Stimulated activated CD8-positive, alpha-beta memory T cell treated with anti-CD3 and anti-CD28 coated beads, Interleukin-15, amount 100 ng/mL, for 1 hour (primary cell): Measurements from ENCODE around the gene GAS6.

ENCODE experiments used
- DNase-seq: peaks from one replicate; pipeline ENCODE4 v3.0.0-alpha.2; 2020; ENCODE audit warnings: low read depth

GAS6 gene

DNA sequence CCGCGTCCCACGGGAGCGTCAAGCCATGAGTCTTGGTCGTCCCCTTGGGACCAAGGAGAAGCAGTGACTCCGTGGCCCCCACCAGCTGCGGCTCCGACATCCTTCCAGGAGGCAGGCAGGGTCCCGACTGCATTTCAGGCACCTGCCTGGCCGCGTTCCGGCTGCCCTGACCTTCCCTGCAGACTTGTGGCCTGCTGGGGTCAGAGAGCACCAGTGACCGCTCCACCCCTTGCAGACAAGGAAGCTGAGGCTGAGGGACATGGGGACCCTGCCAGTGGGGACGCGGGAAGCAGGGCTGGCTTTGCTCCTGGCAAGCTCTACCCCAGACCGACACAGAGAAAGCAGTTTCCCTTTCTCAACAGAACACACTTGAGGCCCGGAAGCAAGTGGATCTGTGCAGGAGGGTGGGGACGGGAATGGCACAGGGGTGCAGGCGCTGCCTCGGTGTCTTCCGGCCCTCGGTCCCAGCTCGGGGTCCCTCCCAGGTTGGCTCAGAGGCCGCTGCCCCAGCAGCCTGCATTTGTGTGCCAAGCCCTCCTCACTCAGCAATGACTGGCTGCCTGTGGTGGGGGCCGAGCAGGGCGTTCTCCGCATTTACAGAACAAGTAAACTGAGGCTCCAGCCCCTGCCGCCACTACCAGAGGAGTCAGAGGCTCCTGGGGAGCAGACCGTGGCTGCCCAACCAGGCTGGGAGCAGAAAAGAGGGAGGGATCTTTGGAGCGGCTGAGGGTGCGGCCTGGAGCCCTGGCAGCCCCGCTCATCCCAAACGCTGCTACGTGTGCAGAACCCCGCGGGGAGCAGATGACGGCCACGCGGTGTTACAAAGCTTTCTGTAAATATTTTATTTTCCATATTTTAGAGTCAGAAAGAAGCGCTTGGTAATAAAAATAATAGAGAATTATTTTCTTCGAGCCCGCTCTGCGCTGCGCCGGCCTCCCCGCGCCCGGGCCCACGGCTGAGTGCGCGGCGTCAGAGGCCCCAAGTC lies 43.9 kb downstream of the GAS6 start:
- no peak for DNase-seq

DNA sequence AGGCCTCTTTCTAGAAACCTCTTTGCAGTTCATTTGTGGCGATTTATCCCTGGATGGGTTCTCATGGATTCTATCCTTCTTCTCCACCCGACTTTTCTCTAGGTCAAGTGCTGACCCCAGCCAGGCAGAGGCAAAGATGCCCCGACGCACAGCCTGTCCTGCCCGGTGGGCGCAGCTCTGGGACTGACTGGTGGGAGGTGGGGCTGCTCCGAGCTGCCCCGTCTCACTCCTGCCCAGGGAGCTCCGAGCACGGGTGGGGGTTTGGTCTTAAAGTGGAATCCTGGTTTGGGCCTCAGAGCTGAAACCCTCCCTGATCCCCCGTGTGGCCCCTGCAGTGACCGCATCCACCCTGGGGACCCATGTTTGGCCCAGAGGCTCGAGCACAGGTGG lies 44.5 kb downstream of the GAS6 start:
- DNase-seq, result no peak

DNA sequence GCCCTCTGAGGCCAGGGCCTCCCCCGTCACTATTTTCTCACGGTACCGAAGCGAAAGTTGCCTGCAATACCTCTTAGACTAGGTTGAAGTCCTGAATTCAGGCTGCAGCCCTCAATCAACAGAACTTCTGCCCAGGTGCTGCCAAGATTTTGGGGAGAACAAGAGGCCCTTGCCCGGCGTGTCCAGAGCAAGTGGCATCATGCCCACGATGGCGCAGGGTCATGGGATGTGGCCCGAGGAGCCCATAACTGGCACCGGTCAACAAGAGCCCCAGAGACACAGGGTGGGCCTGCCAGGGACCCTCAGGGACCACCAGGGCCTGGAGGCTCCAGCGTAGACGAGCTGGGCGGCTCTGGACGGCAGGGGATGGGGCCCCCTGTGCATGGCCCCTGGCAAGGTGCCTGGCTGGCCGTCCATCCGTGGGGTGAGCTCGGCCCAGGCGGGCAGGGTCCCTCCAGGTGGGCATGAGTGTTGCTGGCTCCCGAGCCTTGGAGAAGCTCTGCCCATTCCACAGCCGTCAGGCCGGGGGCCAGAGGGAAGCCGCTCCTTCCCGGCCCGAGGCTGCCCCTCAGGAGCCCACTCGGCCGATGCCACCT lies 45.1 kb downstream of the GAS6 start:
- no peak for DNase-seq

DNA sequence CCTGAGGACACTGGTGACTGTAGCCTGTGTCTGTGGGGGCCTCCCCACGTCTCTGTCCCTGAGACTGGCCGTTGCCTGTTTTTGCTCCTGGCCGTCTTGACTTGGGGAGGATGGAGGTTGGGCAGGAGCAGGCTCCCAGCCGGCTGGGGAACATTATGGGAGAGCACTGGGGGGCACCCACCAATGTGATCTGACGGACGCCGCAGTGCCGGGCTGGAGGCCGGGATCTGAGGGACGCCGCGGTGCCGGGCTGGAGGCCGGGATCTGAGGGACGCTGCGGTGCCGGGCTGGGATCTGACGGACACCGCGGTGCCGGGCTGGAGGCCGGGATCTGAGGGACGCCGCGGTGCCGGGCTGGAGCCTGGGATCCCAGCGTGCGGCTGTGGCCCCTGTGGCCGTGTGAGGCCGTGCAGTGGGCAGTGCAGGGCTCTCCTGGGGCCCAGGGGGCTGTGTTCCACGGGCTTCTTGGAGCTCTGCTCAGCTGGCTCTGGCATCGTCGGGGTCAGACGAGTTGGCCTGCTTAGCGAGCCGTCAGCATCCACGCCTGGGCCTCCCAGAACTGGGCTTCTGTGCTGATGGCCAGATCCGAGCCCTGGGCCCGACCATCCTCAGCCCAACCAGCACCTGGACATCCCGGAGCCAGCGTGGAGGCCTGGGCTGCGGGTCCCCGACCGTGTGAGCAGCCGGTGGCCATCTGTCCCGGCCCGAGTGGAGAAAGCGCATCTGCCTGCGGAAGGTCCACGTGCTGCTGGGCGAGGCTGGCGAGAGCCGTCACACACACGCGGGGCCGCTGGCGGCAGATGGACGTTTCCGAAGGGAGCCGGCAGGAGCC lies 45.8 kb downstream of the GAS6 start:
- no peak for DNase-seq

DNA sequence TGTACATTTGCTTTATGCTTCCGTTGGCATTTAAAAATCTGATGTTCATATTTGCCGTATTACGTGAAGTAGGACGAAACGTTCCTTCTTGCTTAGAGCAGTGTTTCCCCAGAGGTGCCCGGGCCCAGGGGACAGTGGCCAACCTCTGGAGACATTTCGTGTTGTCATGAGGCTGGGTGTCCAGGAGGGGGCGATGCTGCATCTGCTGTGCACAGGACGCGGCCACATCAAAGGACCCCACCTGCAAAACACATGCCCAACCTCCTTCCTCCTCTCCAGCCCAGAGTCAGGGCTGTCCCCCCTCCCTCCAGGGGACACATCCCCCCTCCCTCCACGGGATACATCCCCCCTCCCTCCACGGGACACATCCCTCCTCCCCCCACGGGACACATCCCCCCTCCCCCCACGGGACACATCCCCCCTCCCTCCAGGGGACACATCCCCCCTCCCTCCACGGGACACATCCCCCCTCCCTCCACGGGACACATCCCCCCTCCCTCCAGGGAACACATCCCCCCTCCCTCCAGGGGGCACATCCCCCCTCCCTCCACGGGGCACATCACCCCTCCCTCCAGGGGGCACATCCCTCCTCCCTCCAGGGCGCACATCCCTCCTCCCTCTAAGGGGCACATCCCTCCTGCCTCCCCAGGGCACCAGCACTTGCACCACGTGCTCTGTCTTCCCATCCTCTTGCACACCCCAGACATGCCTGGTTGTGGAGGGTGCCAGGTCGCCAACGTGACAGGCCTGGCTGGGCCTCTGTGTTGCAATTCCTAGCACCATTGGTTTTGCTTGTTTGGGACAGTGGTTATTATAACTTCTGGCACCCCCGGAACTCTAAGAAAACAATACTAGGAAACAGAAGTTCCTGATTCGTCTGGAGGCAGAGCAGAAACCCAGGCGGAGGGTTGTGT lies 46.7 kb downstream of the GAS6 start:
- DNase-seq, result peak; percentile 69

DNA sequence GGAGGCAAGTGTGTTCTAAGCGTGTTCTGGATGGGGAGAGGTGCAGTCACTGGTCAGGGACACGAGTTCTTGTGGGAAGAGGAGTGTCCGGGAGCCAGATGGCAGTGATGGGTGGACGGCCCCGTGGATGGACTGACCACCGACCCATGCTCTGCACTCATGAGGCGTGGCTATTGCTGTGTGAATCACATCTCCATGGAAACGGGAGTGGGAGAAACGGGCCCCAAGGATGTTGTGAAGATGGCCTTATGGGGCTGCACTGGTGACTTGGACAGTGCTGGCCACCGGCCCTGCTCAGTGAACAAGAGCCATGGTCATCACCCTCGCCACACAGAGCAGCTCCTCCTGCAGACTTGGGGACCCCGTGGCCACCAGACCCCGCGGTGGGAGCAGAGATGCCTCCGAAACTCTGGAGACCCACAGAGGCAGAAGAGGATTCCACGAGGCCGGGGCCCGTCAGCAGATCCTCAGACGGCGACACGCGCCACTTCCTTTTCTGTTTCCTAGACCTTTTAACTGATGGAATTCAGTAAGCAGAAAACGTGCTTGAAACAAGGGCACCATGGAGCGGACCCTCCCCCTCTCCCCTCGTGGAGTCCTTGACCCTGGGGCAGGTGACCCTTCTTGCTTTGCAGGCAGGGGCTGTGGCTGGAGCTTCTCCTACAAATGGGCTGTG lies 47.5 kb downstream of the GAS6 start:
- DNase-seq, result no peak

DNA sequence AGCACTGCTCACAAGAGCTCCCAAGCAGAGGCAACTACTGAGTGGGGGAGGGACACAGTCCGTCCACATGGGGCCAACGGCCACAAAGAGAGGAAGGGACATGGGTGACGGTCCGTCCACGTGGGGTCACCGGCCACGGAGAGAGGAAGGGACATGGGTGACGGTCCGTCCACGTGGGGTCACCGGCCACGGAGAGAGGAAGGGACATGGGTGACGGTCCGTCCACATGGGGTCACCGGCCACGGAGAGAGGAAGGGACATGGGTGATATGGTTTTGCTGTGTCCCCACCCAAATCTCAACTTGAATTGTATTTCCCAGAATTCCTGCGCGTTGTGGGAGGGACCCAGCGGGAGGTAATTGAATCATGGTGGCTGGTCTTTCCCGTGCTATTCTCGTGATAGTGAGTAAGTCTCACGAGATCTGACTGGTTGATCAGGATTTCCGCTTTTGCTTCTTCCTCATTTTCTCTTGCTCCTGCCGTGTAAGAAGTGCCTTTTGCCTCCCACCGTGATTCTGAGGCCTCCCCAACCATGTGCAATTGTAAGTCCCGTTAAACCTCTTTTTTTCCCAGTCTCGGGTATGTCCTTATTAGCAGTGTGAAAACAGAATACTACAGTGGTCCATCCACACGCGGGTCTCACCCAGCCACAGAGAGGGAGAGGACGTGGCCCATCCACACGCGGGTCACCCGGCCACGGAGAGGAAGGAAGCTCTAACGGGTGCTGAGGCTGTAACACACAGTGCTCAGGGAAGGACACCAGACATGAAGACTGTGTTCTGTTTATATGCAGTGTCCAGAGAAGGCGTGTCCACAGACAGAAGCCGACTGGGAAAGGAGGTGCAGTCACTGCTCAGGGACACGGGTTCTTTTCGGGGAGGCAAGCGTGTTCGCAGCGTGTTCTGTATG lies 48.5 kb downstream of the GAS6 start:
- DNase-seq, result no peak

DNA sequence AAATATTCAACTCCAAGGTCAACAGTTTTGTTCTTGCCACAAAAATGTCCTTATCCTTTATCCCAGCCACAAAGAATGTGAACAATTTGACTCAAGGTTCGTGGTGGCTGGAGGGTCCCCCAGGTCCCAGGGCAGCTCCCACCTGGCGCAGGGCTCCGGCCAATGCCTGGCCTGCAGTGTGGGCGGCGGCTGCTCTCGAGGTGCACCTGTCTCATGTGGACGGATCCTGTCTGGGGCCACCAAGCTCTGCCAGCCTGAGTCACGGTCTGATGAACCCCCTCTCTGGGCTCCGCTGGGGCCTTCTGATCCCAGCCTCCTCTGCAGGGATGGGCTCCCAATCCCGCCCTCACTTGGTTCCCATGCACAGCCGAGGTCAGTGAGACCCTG lies 49.4 kb downstream of the GAS6 start:
- DNase-seq, result no peak

DNA sequence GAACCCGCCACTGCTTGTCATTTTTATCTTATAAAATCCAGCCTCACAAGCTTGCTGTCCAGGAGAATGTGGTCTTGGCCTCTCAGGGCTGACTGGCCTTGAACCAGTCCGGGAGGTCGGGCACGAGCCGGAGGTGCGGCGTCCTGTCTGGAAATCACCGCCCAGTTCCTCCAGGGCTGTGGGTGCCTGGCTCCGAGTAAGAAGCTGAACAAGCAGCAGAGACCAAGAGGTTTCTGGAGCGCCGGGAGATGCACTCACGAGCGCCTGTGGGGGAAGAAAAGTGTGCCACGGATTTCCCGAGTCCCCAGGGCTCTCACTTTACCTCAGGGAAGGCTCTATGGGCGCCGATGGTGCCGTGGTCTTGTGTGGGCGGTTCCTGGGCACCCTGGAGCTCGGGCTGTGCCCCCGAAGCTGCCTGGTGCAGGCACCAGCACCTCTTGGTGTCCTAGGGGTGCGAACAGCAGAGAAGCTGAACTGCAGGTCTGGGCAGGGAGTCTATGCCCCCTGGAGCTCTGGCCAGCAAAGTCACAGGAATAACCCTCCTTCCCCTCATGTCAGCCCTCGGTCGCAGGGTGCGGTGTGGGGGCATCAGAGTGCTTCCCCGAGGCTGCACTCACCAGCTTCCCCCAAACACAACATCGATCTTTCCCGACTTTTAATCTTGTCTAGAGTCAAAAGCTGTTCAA lies 50.0 kb downstream of the GAS6 start:
- no peak for DNase-seq

DNA sequence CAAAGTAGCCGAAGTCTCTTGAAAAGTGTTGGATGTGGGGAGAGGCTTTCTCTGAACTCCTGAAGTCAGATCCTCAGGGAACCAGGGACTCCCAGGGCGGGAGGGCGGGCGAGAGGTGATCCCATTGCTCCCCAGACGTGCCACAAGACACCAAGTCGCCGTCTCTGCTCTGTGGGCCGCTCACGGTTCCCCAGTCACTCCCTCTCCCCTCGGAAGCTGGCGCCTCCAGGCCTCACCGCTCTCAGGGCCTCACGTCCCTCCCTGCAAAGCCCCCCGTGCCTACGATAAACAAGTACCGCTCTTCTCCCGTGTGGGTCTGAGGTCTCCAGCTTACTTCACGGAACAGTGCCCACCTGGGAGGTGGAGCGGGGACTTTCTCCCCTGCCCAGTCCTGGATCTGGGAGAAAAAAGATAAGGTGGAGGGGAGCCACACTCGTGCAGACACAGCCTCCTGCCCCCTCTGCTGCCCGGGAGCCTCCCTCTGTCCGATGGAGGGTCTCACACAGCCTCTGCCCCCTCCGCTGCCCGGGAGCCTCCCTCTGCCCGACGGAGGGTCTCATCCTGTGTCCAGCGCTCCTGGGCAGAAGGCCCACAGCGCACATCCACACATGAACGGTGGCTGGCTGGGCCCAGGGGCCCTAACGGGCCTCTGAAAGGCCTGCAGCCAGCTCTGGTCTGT lies 50.7 kb downstream of the GAS6 start:
- no peak for DNase-seq

DNA sequence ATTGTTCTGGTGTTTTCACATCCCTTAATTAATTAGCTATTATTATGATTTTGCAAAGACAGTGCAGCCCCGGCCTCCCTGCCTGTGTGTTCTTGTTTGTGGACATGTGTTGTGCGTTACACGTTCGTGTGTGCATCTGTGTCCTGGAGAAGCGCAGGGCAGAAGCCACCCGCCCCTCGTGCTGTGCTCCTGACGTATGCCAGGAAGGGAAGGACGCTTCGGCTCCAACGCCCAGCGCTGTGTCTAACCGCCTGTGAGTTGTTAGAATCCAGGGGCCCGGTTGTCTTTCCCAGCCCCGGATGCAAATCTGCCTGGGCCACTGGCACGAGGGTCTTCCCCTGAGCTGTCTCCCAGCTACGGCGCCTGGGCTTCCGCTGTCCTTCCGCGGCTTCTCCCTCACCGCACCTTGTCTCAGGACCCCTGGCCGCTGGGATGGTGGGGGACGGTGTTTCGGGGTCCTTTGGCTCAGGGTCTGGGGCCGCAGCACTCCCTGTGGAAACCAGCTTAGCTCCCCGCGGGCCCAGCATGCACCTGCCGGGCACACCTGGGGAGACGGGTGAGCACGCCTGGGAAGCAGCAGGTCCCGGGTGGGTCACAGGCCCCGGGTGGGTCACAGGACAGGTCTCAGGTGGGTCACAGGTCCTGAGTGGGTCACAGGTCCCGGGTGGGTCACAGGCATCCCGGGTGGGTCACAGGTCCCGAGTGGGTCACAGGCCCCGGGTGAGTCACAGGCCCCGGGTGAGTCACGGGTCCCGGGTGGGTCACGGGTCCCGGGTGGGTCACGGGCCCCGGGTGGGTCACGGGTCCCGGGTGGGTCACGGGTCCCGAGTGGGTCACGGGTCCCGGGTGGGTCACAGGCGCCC lies 51.5 kb downstream of the GAS6 start:
- DNase-seq, result no peak

DNA sequence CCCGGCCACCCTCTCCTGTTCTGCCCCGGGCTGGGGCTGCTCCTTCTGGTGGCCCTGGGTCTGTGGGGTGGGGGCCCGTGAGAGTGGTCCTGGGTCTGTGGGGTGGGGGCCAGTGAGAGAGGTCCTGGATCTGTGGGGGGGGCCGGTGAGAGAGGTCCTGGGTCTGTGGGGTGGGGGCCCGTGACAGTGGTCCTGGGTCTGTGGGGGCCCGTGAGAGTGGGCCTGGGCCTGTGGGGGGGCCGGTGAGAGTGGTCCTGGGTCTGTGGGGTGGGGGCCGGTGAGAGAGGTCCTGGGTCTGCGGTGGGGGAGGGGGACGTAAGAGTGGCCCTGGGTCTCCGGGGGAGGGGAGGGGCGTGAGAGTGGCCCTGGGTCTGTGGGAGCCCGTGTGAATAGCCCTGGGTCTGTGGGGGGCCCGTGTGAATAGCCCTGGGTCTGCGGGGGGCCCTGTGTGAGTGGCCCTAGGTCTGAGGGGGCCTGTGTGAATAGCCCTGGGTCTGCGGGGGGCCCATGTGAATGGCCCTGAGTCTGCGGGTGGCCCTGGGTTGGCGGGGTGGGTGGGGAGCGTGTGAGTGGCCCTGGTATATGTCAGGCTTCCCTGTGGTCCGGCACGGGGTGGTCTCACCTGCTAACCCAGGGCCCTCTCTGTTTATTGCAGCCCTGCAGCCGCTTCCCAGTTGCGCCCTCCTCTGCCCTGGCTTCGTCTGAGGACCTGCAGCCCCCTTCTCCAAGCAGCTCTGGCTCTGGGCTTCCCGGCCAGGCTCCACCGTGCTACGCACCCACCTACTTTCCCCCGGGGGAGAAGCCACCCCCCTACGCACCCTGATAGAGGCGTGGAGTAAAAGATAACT lies 52.6 kb downstream of the GAS6 start:
- no peak for DNase-seq

DNA sequence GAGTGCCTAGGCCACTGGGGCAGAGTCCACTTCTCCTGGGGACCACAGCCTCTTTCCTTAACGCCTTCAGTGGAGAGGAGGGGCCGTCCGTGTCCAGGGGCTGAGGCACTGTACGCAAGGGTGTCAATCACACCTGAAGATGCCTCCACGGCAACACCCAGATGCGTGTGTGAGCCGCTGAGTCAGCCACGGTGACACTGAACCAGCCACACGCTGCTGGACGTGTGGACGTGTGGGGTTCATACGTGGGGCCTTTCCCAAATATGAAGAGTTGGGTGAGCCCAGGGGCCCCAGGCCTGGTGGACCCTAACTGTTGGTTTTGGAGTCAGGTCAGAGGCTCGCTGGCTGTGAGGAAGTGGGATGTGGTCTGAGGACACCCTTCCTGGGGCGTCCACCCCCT lies 53.2 kb downstream of the GAS6 start:
- DNase-seq, result no peak

DNA sequence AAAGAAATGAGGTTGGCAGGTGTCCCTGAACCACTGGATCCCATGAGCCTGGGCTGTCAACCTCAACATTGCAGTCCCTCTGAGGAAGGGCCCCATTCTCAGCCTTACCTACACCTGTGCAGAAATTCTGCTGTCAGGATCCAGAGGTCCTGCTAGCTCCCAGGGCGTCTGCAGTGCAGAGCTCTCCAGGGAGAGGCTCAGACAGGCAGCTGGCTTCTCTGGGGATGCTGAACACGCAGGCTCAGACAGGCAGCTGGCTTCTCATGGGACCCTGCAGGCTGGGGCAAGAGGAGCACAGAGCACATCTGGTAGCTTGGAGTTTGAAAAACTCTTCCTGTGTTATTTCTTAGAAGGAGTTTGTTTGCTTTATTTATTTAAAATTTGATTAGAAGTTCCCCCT lies 53.9 kb downstream of the GAS6 start:
- no peak for DNase-seq

DNA sequence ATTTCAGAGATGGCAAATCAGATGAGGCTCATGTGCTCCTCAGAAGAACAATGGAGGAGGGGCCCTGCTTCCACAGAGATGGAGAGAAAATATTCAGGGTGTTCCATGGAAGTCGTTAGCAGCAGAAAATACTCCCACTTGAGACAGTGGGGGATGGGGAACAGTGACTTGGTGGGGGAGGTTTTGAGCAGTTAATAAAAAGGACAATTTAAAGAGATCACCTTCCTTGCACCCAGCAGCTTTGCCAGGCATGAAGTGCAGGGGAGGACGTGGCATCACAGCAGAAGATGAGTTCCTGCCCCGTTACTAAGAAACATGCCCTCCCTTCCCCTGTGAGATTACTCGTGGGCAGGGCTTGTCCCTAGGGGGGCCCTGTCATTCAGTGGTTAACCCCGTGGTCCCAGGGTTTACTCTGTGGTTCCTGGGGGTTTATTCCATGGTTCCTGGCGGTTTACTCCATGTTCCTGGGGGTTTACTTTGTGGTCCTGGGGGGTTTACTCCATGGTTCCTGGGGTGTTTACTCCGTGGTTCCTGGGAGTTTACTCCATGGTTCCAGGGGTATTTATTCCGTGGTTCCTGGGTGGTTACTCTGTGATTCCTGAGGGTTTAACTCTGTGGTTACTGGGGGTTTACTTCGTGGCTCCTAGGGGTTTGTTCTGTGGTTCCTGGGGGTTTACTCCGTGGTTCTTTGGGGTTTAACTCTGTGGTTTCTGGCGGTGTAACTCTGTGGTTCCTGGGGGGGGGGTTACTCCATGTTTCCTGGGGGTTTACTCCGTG lies 55.6 kb downstream of the GAS6 start:
- DNase-seq, result no peak

DNA sequence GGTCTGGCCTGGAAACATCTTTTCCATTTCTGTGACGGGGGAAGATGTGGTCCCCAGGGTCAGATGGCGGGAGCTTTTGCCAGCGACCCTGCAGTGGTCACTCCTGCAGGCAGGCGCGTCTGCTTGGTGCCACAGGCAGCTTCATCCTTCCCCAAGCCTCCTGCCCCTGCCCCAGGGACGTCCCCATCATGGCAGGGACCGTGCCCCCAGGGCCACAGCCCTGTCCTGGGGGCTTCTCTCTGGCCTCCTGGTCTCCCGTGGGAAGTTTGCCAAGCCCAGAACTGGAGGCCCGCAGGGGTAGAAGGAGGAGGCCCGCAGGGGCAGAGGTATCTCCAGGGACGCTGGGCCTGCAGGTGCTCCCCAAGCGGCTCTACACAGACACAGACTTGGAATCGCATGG lies 57.4 kb downstream of the GAS6 start:
- no peak for DNase-seq
